ENCODE measurements around the gene IPO4. TPM values are rescaled to one million over a fixed set of nuclear protein-coding genes. Genes with fewer than 3 reads are reported as not detected.

The IPO4 gene
- total and polyA plus RNA-seq, 5 donors = 4.1 to 22.5 (median 11.7) TPM

- intact Hi-C loops (cut with DNase I) = no loop called here
- ATAC-seq (peak in 1 of 2 donors; percentile 1), DNase-seq (peak in 2 of 3 donors; percentile 33 to 48)
- H3K9me3 ChIP-seq (ENCODE audit: control insufficient read depth, low read length) = no peaks in the 10 kb centered on the region
- H3K27me3 ChIP-seq (ENCODE audit: control insufficient read depth, insufficient read depth) = no peaks in the 10 kb centered on the region
- whole genome bisulfite sequencing = 90% methylated on average over 14 of the region's 14 CpGs
- no peak overlapping the region for H3K4me3 ChIP-seq (ENCODE audit: low read length)
- peak overlapping the region; percentile 43 for H3K27ac ChIP-seq (ENCODE audit: low read length)
- H3K4me1 ChIP-seq (ENCODE audit: control insufficient read depth, insufficient read depth, low read length) = no peaks in the 10 kb centered on the region
Measured at GRCh38 chr14:24179294-24179960, 9.2 kb downstream of the IPO4 start.

- intact Hi-C loops (cut with DNase I) = no loop called here
- 93% methylated on average over 12 of the region's 12 CpGs for WGBS
- Histone ChIP-seq H3K27me3 (ENCODE audit: control insufficient read depth, insufficient read depth) (no peaks in the 10 kb centered on the region), H3K4me3 (ENCODE audit: low read length) (no peak overlapping the region), H3K4me1 (ENCODE audit: control insufficient read depth, insufficient read depth, low read length) (no peaks in the 10 kb centered on the region), H3K27ac (ENCODE audit: low read length) (no peak overlapping the region), H3K9me3 (ENCODE audit: control insufficient read depth, low read length) (no peaks in the 10 kb centered on the region)
- DNase-seq (peak in 2 of 3 donors; percentile 36), ATAC-seq (no peak)
Measured at GRCh38 chr14:24178399-24179178, 10.0 kb downstream of the IPO4 start.

- no peaks in the 10 kb centered on the region for H3K27me3 ChIP-seq (ENCODE audit: control insufficient read depth, insufficient read depth)
- H3K4me1 ChIP-seq (ENCODE audit: control insufficient read depth, insufficient read depth, low read length) = no peaks in the 10 kb centered on the region
- H3K27ac ChIP-seq (ENCODE audit: low read length) = no peak overlapping the region
- DNase-seq = peak in 2 of 3 donors; percentile 21 to 40
- H3K9me3 ChIP-seq (ENCODE audit: control insufficient read depth, low read length) = no peaks in the 10 kb centered on the region
- no peak overlapping the region for H3K4me3 ChIP-seq (ENCODE audit: low read length)
- 92% methylated on average over 14 of the region's 14 CpGs for WGBS
- no peak for ATAC-seq
- intact Hi-C loops (cut with DNase I) = no loop called here
Measured at GRCh38 chr14:24177891-24178290, 10.7 kb downstream of the IPO4 start.

GRCh38 chr14:24177041-24177825 lies 11.4 kb downstream of the IPO4 start:
- H3K27ac ChIP-seq (ENCODE audit: low read length) = no peak overlapping the region
- 91% methylated on average over 12 of the region's 12 CpGs for WGBS
- H3K27me3 ChIP-seq (ENCODE audit: control insufficient read depth, insufficient read depth) = no peaks in the 10 kb centered on the region
- intact Hi-C loops (cut with DNase I) = no loop called here
- ATAC-seq = no peak
- no peaks in the 10 kb centered on the region for H3K4me1 ChIP-seq (ENCODE audit: control insufficient read depth, insufficient read depth, low read length)
- peak in 2 of 3 donors; percentile 45 to 47 for DNase-seq
- no peaks in the 10 kb centered on the region for H3K9me3 ChIP-seq (ENCODE audit: control insufficient read depth, low read length)
- H3K4me3 ChIP-seq (ENCODE audit: low read length) = no peak overlapping the region

- H3K9me3 ChIP-seq (ENCODE audit: control insufficient read depth, low read length) = no peaks in the 10 kb centered on the region
- intact Hi-C loops (cut with DNase I) = no loop called here
- no peaks in the 10 kb centered on the region for H3K4me1 ChIP-seq (ENCODE audit: control insufficient read depth, insufficient read depth, low read length)
- ATAC-seq (no peak), DNase-seq (peak in 1 of 3 donors; percentile 13)
- no peak overlapping the region for H3K27ac ChIP-seq (ENCODE audit: low read length)
- no peaks in the 10 kb centered on the region for H3K27me3 ChIP-seq (ENCODE audit: control insufficient read depth, insufficient read depth)
- WGBS = 97% methylated on average over 5 of the region's 5 CpGs
- no peak overlapping the region for H3K4me3 ChIP-seq (ENCODE audit: low read length)
Measured at GRCh38 chr14:24176599-24176998, 12.0 kb downstream of the IPO4 start.

GRCh38 chr14:24172871-24173281 lies 15.7 kb downstream of the IPO4 start:
- Histone ChIP-seq H3K4me1 (ENCODE audit: control insufficient read depth, insufficient read depth, low read length) (no peaks in the 10 kb centered on the region), H3K27me3 (ENCODE audit: control insufficient read depth, insufficient read depth) (no peaks in the 10 kb centered on the region), H3K27ac (ENCODE audit: low read length) (no peak overlapping the region), H3K4me3 (ENCODE audit: low read length) (no peak overlapping the region), H3K9me3 (ENCODE audit: control insufficient read depth, low read length) (no peaks in the 10 kb centered on the region)
- 72% methylated on average over 20 of the region's 20 CpGs for WGBS
- ATAC-seq = no peak
- DNase-seq = peak in 2 of 3 donors; percentile 16 to 43
- intact Hi-C loops (cut with DNase I) = no loop called here

- no peak overlapping the region for H3K4me3 ChIP-seq (ENCODE audit: low read length)
- no peak overlapping the region for H3K27ac ChIP-seq (ENCODE audit: low read length)
- DNase-seq = peak in 2 of 3 donors; percentile 31 to 61
- no peaks in the 10 kb centered on the region for H3K9me3 ChIP-seq (ENCODE audit: control insufficient read depth, low read length)
- peak in 1 of 2 donors; percentile 3 for ATAC-seq
- 33% methylated on average over 30 of the region's 30 CpGs for WGBS
- intact Hi-C loops (cut with DNase I) = no loop called here
- H3K27me3 ChIP-seq (ENCODE audit: control insufficient read depth, insufficient read depth) = no peaks in the 10 kb centered on the region
- no peaks in the 10 kb centered on the region for H3K4me1 ChIP-seq (ENCODE audit: control insufficient read depth, insufficient read depth, low read length)
Measured at GRCh38 chr14:24172261-24172860, 16.3 kb downstream of the IPO4 start.

- ATAC-seq = peak; percentile 82 to 86
- Histone ChIP-seq H3K9me3 (ENCODE audit: control insufficient read depth, low read length) (no peaks in the 10 kb centered on the region), H3K27ac (ENCODE audit: low read length) (no peak within 1 kb of the TSS), H3K27me3 (ENCODE audit: control insufficient read depth, insufficient read depth) (no peaks in the 10 kb centered on the region), H3K4me1 (ENCODE audit: control insufficient read depth, insufficient read depth, low read length) (no peaks in the 10 kb centered on the region), H3K4me3 (ENCODE audit: low read length) (no peak within 1 kb of the TSS)
- peak; percentile 77 to 92 (median 91) for DNase-seq
- intact Hi-C loops (cut with DNase I) = no loop called here
- WGBS = 14% methylated on average over 63 of the region's 63 CpGs
Measured at GRCh38 chr14:24171422-24172260, 17.0 kb downstream of the IPO4 start, which contains the start of gene REC8. Gene REC8, plus strand, starts transcription at chr14:24172080. Its CDS starts 473 bp downstream, at chr14:24172553.

GRCh38 chr14:24167469-24168114 lies 21.0 kb downstream of the IPO4 start:
- DNase-seq (no peak), ATAC-seq (no peak)
- Histone ChIP-seq H3K27ac (ENCODE audit: low read length) (no peak overlapping the region), H3K4me1 (ENCODE audit: control insufficient read depth, insufficient read depth, low read length) (peaks cover 3% of the 10 kb centered on the region), H3K4me3 (ENCODE audit: low read length) (no peak overlapping the region), H3K9me3 (ENCODE audit: control insufficient read depth, low read length) (no peaks in the 10 kb centered on the region), H3K27me3 (ENCODE audit: control insufficient read depth, insufficient read depth) (no peaks in the 10 kb centered on the region)
- WGBS = 77% methylated on average over 3 of the region's 3 CpGs
- intact Hi-C loops (cut with DNase I) = no loop called here
